Keratinocyte (primary cell): Measurements from ENCODE around the gene MSI2. TPM values are rescaled to one million over a fixed set of nuclear protein-coding genes. Genes with fewer than 3 reads are reported as not detected.

Experiments used
- DNase-seq: peaks from one replicate; pipeline ENCODE4 v3.0.0-alpha.2; 2011; ENCODE audit warnings: low read depth, missing footprints, low spot score
- FAIRE-seq: peaks from 2 replicates; lab custom pipeline; 2011; peaks lifted over from hg19 to GRCh38; lab: Jason Lieb, UNC
- H2AFZ ChIP-seq: 2 replicates; pipeline ENCODE4 v1.6.0; 2012; ENCODE audit warnings: low read length, control low read depth, inconsistent platforms; ENCODE audit not compliant: control insufficient read depth
- H3K27ac ChIP-seq: 2 replicates; pipeline ENCODE4 v1.5.1; 2011; ENCODE audit warnings: low read length; ENCODE audit not compliant: control insufficient read depth, insufficient read depth
- H3K27me3 ChIP-seq: 3 replicates; pipeline ENCODE4 v1.6.0; 2011; ENCODE audit warnings: low read length; ENCODE audit not compliant: control insufficient read depth, insufficient read depth; ENCODE audit errors: extremely low read depth
- H3K36me3 ChIP-seq, 2 experiments: 2 replicates in 1 of 2; 3 replicates in 1 of 2; pipeline ENCODE4 v1.5.1; 2011; ENCODE audit warnings: low read length in 2 of 2, mild to moderate bottlenecking in 1 of 2; ENCODE audit not compliant: control insufficient read depth in 2 of 2, insufficient read depth in 2 of 2; ENCODE audit errors: extremely low read depth in 1 of 2
- H3K4me1 ChIP-seq: 3 replicates; pipeline ENCODE4 v1.5.1; 2011; ENCODE audit warnings: low read length; ENCODE audit not compliant: control insufficient read depth, insufficient read depth; ENCODE audit errors: extremely low read depth
- H3K4me2 ChIP-seq: 3 replicates; pipeline ENCODE4 v1.6.0; 2011; ENCODE audit warnings: low read depth, low read length; ENCODE audit not compliant: control insufficient read depth, insufficient read depth; ENCODE audit errors: extremely low read depth
- H3K4me3 ChIP-seq, 3 experiments: fragments of 200-600 bp in 1 of 3; sonication (generic) in 1 of 3; 2 replicates in 2 of 3; 3 replicates in 1 of 3; pipeline ENCODE4 v1.5.1; 2011 to 2016; ENCODE audit warnings: low read length in 3 of 3, mild to moderate bottlenecking in 3 of 3, control low read depth in 2 of 3, inconsistent platforms in 1 of 3, low read depth in 1 of 3, mixed read lengths in 1 of 3, mixed run types in 1 of 3, moderate library complexity in 1 of 3; ENCODE audit not compliant: control insufficient read depth in 2 of 3, insufficient read depth in 2 of 3; ENCODE audit errors: extremely low read depth in 1 of 3
- H3K79me2 ChIP-seq: 2 replicates; pipeline ENCODE4 v1.6.0; 2012; ENCODE audit warnings: low read length; ENCODE audit not compliant: control insufficient read depth, insufficient read depth
- H3K9ac ChIP-seq: 3 replicates; pipeline ENCODE4 v1.6.0; 2011; ENCODE audit warnings: low read length; ENCODE audit not compliant: control insufficient read depth, insufficient read depth; ENCODE audit errors: extremely low read depth
- H3K9me1 ChIP-seq: 3 replicates; pipeline ENCODE4 v1.6.0; 2011; ENCODE audit warnings: low read length; ENCODE audit not compliant: control insufficient read depth, insufficient read depth; ENCODE audit errors: extremely low read depth
- H3K9me3 ChIP-seq: 2 replicates; pipeline ENCODE4 v1.5.1; 2012; ENCODE audit warnings: low read depth, low read length; ENCODE audit not compliant: control insufficient read depth
- H4K20me1 ChIP-seq: 3 replicates; pipeline ENCODE4 v1.6.0; 2011; ENCODE audit warnings: low read length; ENCODE audit not compliant: control insufficient read depth, insufficient read depth; ENCODE audit errors: extremely low read depth
- CTCF ChIP-seq, 3 experiments: IDR thresholded peaks in 1 of 3; conservative IDR thresholded peaks in 1 of 3; optimal IDR thresholded peaks in 1 of 3; 2 replicates in 2 of 3; 3 replicates in 1 of 3; pipeline versions ENCODE3 to v1.5.1; 2011; ENCODE audit warnings: low read length in 3 of 3, mild to moderate bottlenecking in 3 of 3, moderate library complexity in 2 of 3, control low read depth in 1 of 3, inconsistent platforms in 1 of 3; ENCODE audit not compliant: insufficient read depth in 2 of 3; ENCODE audit errors: extremely low read depth in 1 of 3
- EZH2 ChIP-seq: IDR thresholded peaks from one replicate; pipeline ENCODE4 v1.6.1; 2012; ENCODE audit warnings: inconsistent platforms, mild to moderate bottlenecking, low read length, moderate library complexity
- dilution Hi-C: fragments of 300-500 bp; cut with MboI; formaldehyde crosslinking; loops from one replicate; pipeline ENCODE4 v1.7.0; 2020; ENCODE audit warnings: low sequenced_read_pairs; ENCODE audit not compliant: extremely low pct_ligation_motif_present
- polyA plus RNA-seq, 5 experiments: library from polyadenylated mRNA; depleted of rRNA in 3 of 5; stranded (reverse) in 3 of 5; stranded (forward) in 1 of 5; unstranded in 1 of 5; fragments of >200 nt; gene quantifications; 1 replicate in 1 of 5; 2 replicates in 3 of 5; 3 replicates in 1 of 5; pipeline versions ENCODE4 v1.2.1 to v1.2.3, GENCODE V29; 2011 to 2012; ENCODE audit warnings: missing spikeins in 2 of 5, low read depth in 1 of 5, low replicate concordance in 1 of 5

The MSI2 gene
- polyA plus RNA-seq, 1 donor (not counting 4 experiments of a cell fraction or from before 2014, with no cell fraction given): 22.3 TPM

GRCh38 chr17:57582881-57583756, 326.8 kb downstream of the MSI2 start:
- Histone ChIP-seq H3K4me3 (no peak overlapping the region), H3K9ac (no peak overlapping the region), H3K9me1 (no peaks in the 10 kb centered on the region), H3K27ac (no peak overlapping the region), H2AFZ (no peak overlapping the region), H3K27me3 (no peaks in the 10 kb centered on the region), H3K4me2 (no peak overlapping the region), H3K36me3 (no peaks in the 10 kb centered on the region), H3K9me3 (no peaks in the 10 kb centered on the region), H4K20me1 (no peaks in the 10 kb centered on the region), H3K4me1 (no peaks in the 10 kb centered on the region), H3K79me2 (no peaks in the 10 kb centered on the region)
- dilution Hi-C loops: no loop called here
- FAIRE-seq (no peak), DNase-seq (no peak)
- TF ChIP-seq CTCF (optimal IDR thresholded peaks at IDR 0.05 in 1 of 3, IDR thresholded peaks at IDR 0.05 in 1 of 3, conservative IDR thresholded peaks at IDR 0.05 in 1 of 3; ENCODE audit: extremely low read depth in 1 of 3, insufficient read depth in 2 of 3, low read length in 3 of 3) (no peak), EZH2 (no peak)

- no peaks in the 10 kb centered on the region for H3K79me2 ChIP-seq
- H3K27me3 ChIP-seq: no peaks in the 10 kb centered on the region
- H3K9ac ChIP-seq: no peak overlapping the region
- FAIRE-seq (no peak), DNase-seq (no peak)
- no peak overlapping the region for H3K4me3 ChIP-seq
- dilution Hi-C loops: no loop called here
- no peak overlapping the region for H3K4me2 ChIP-seq
- H3K36me3 ChIP-seq: no peaks in the 10 kb centered on the region
- no peaks in the 10 kb centered on the region for H3K9me1 ChIP-seq
- H2AFZ ChIP-seq: no peak overlapping the region
- no peaks in the 10 kb centered on the region for H3K4me1 ChIP-seq
- H4K20me1 ChIP-seq: no peaks in the 10 kb centered on the region
- no peak for TF ChIP-seq EZH2
- no peak for TF ChIP-seq CTCF (optimal IDR thresholded peaks at IDR 0.05 in 1 of 3, IDR thresholded peaks at IDR 0.05 in 1 of 3, conservative IDR thresholded peaks at IDR 0.05 in 1 of 3; ENCODE audit: extremely low read depth in 1 of 3, insufficient read depth in 2 of 3, low read length in 3 of 3)
- H3K27ac ChIP-seq: no peak overlapping the region
- no peaks in the 10 kb centered on the region for H3K9me3 ChIP-seq
These were observed 327.8 kb downstream of the MSI2 start for GRCh38 chr17:57584050-57584551.
